ENCODE measurements around the gene GAP43.

Gene GAP43

GRCh38 chr3:115588201-115589115 lies 34.9 kb upstream of the GAP43 start:
- TF ChIP-seq CTCF (IDR thresholded peaks at IDR 0.05; ENCODE audit: control insufficient read depth, extremely low read depth, insufficient read depth) = no peak
- no peak for DNase-seq (ENCODE audit: low read depth)
- H3K4me3 ChIP-seq (ENCODE audit: low read depth, low read length) = no peak overlapping the region

- TF ChIP-seq CTCF (IDR thresholded peaks at IDR 0.05; ENCODE audit: control insufficient read depth, extremely low read depth, insufficient read depth) = no peak
- no peak for DNase-seq (ENCODE audit: low read depth)
- no peak overlapping the region for H3K4me3 ChIP-seq (ENCODE audit: low read depth, low read length)
Observed at GRCh38 chr3:115590873-115591272, 32.4 kb upstream of the GAP43 start.

- no peak overlapping the region for H3K4me3 ChIP-seq (ENCODE audit: low read depth, low read length)
- TF ChIP-seq CTCF (IDR thresholded peaks at IDR 0.05; ENCODE audit: control insufficient read depth, extremely low read depth, insufficient read depth) = no peak
- DNase-seq (ENCODE audit: low read depth) = no peak
Observed at GRCh38 chr3:115595611-115596275, 27.6 kb upstream of the GAP43 start.

GRCh38 chr3:115598216-115598615 lies 25.1 kb upstream of the GAP43 start:
- DNase-seq (ENCODE audit: low read depth) = no peak

GRCh38 chr3:115602194-115602593 lies 21.1 kb upstream of the GAP43 start:
- no peak overlapping the region for H3K4me3 ChIP-seq (ENCODE audit: low read depth, low read length)
- DNase-seq (ENCODE audit: low read depth) = no peak
- no peak for TF ChIP-seq CTCF (IDR thresholded peaks at IDR 0.05; ENCODE audit: control insufficient read depth, extremely low read depth, insufficient read depth)

More at GRCh38 chr3:115598216-115598615, 25.1 kb upstream of the GAP43 start:
- TF ChIP-seq CTCF (IDR thresholded peaks at IDR 0.05; ENCODE audit: control insufficient read depth, extremely low read depth, insufficient read depth) = no peak
- H3K4me3 ChIP-seq (ENCODE audit: low read depth, low read length) = no peak overlapping the region

GRCh38 chr3:115611630-115612029 lies 11.7 kb upstream of the GAP43 start:
- TF ChIP-seq CTCF (IDR thresholded peaks at IDR 0.05; ENCODE audit: control insufficient read depth, extremely low read depth, insufficient read depth) = no peak

More at GRCh38 chr3:115611630-115612029, 11.7 kb upstream of the GAP43 start:
- H3K4me3 ChIP-seq (ENCODE audit: low read depth, low read length) = no peak overlapping the region
- no peak for DNase-seq (ENCODE audit: low read depth)
